ENCODE measurements around the gene IGFALS.

Gene IGFALS

DNA sequence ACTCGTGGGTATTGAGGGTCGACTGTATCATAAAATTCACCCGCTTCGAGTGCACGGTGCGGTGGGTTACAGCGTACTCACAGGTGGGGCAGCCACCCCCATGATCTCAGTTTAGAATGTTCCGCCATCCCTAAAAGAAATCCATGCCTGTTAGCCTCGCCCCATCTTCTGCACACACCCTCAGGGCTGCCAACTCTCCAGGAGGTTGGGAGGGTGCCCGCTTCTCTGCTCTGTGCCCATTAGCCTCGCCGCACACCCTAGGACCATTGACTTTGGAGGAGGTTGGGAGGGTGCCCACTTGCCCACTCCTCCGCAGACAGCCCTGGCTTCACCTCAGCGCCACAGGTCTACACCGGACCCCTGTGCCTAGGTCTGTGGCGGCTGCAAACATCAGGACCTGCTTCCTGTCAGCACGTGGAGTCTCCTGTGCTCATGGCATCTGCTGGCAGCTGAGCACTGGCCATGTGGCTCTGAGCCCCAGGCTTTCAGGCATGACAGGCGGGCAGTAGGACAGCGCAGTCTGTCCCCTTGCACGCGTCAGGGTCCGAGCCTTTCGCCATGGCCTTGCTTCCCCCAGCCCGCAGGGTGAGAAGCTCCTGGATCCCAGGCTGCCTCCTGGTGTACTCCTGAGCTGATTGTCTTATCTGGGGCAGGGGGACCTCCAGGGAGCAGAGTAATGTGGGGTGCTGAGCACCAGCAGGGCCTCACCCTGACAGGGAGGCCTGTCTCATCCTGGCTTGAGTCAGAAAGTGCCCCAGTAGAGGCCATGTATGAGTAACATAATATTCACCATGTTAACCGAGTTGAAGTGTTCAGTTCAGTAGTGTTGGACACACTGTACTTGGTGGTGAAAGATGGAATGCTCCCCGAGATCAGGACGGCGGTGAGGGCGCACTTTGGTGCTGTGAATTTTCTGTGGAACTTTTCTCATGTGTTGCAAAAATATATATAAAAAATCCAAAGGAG lies 44.1 kb downstream of the IGFALS start:
- ATAC-seq = no peak
- TF ChIP-seq ZNF8 (CRISPR knock-in tag; IDR thresholded peaks at IDR 0.05) = no peak
- TF ChIP-seq ZNF70 (CRISPR knock-in tag; IDR thresholded peaks at IDR 0.05) = no peak
- TF ChIP-seq, protein P1, sequence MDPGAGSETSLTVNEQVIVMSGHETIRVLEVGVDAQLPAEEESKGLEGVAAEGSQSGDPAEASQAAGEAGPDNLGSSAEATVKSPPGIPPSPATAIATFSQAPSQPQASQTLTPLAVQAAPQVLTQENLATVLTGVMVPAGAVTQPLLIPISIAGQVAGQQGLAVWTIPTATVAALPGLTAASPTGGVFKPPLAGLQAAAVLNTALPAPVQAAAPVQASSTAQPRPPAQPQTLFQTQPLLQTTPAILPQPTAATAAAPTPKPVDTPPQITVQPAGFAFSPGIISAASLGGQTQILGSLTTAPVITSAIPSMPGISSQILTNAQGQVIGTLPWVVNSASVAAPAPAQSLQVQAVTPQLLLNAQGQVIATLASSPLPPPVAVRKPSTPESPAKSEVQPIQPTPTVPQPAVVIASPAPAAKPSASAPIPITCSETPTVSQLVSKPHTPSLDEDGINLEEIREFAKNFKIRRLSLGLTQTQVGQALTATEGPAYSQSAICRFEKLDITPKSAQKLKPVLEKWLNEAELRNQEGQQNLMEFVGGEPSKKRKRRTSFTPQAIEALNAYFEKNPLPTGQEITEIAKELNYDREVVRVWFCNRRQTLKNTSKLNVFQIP (CRISPR knock-in tag; IDR thresholded peaks at IDR 0.05; ENCODE audit: borderline replicate concordance, low read depth) = no peak
- no peak for TF ChIP-seq CSDC2 (CRISPR knock-in tag; IDR thresholded peaks at IDR 0.05)

DNA sequence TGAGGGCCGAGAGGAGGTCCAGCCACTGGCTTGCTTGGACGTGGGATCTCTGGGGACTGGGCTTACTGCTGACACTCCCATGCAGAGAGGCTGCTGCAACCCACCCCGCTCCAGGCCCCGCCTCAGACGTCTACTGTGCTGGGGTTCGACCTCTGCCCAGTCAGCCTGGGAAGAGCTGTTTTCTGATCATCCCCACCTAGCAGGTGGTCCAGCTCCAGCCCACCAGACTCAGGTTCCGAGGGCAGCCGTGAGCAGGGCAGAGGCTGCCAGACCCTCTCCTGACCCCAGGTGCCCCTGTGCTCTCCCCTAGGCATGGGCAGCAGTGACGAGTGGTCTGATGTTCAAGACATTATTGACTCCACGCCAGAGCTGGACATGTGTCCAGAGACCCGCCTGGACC lies 45.6 kb downstream of the IGFALS start:
- no peak for TF ChIP-seq ZFP3 (CRISPR knock-in tag; IDR thresholded peaks at IDR 0.05)
- TF ChIP-seq ZNF8 (CRISPR knock-in tag; IDR thresholded peaks at IDR 0.05) = no peak
- no peak for TF ChIP-seq TSHZ2 (CRISPR knock-in tag; IDR thresholded peaks at IDR 0.05)
- TF ChIP-seq ZNF565 (CRISPR knock-in tag; conservative IDR thresholded peaks at IDR 0.05; ENCODE audit: low read depth) = no peak
- TF ChIP-seq, protein P1 (CRISPR knock-in tag; IDR thresholded peaks at IDR 0.05; ENCODE audit: borderline replicate concordance, low read depth) = no peak
- TF ChIP-seq ZC3H10 (CRISPR knock-in tag; IDR thresholded peaks at IDR 0.05) = no peak
- no peak for TF ChIP-seq CSDC2 (CRISPR knock-in tag; IDR thresholded peaks at IDR 0.05)
- no peak for TF ChIP-seq ZFP30 (CRISPR knock-in tag; IDR thresholded peaks at IDR 0.05)
- no peak for TF ChIP-seq ISL1 (CRISPR knock-in tag; IDR thresholded peaks at IDR 0.05)
- no peak for TF ChIP-seq RARB (CRISPR knock-in tag; IDR thresholded peaks at IDR 0.05)
- TF ChIP-seq OSR1 (CRISPR knock-in tag; IDR thresholded peaks at IDR 0.05) = no peak
- no peak for TF ChIP-seq ESRRG (CRISPR knock-in tag; IDR thresholded peaks at IDR 0.05)
- TF ChIP-seq SNAI2 (CRISPR knock-in tag; IDR thresholded peaks at IDR 0.05) = no peak
- TF ChIP-seq TOX (CRISPR knock-in tag; IDR thresholded peaks at IDR 0.05; ENCODE audit: borderline replicate concordance) = no peak
- no peak for TF ChIP-seq PPARA (CRISPR knock-in tag; IDR thresholded peaks at IDR 0.05; ENCODE audit: borderline replicate concordance)
- TF ChIP-seq BACH2 (CRISPR knock-in tag; IDR thresholded peaks at IDR 0.05; ENCODE audit: borderline replicate concordance) = no peak
- no peak for ATAC-seq

GRCh38 chr16:1746693-1747195 lies 46.8 kb downstream of the IGFALS start:
- ATAC-seq = peak; percentile 9; the same call in 2 of the 3 replicates
- TF ChIP-seq ZC3H10 (CRISPR knock-in tag; IDR thresholded peaks at IDR 0.05) (no peak), TSHZ2 (CRISPR knock-in tag; IDR thresholded peaks at IDR 0.05) (no peak), PPARA (CRISPR knock-in tag; IDR thresholded peaks at IDR 0.05; ENCODE audit: borderline replicate concordance) (no peak), CSRNP3 (CRISPR knock-in tag; IDR thresholded peaks at IDR 0.05) (no peak), RARB (CRISPR knock-in tag; IDR thresholded peaks at IDR 0.05) (no peak), GLIS3 (CRISPR knock-in tag; IDR thresholded peaks at IDR 0.05) (no peak)
- TF ChIP-seq, protein P2, sequence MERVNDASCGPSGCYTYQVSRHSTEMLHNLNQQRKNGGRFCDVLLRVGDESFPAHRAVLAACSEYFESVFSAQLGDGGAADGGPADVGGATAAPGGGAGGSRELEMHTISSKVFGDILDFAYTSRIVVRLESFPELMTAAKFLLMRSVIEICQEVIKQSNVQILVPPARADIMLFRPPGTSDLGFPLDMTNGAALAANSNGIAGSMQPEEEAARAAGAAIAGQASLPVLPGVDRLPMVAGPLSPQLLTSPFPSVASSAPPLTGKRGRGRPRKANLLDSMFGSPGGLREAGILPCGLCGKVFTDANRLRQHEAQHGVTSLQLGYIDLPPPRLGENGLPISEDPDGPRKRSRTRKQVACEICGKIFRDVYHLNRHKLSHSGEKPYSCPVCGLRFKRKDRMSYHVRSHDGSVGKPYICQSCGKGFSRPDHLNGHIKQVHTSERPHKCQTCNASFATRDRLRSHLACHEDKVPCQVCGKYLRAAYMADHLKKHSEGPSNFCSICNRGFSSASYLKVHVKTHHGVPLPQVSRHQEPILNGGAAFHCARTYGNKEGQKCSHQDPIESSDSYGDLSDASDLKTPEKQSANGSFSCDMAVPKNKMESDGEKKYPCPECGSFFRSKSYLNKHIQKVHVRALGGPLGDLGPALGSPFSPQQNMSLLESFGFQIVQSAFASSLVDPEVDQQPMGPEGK (CRISPR knock-in tag; IDR thresholded peaks at IDR 0.05; ENCODE audit: borderline replicate concordance) = no peak
